A549 (cell line): ENCODE data around the gene RTN4RL1. TPM values are rescaled to one million over a fixed set of nuclear protein-coding genes. Genes with fewer than 3 reads are reported as not detected.

Experiments
- ATAC-seq, 2 experiments: fragments of 200-7000 bp in 1 of 2; fragments of >200 bp in 1 of 2; cut with Nextera tagmentation in 1 of 2; cut with Tn5 transposase in 1 of 2; 3 replicates each; pipeline versions ENCODE4 v1.8.0 to v1.9.1; 2018 to 2020; ENCODE audit warnings: mild to moderate bottlenecking in 1 of 2, moderate library complexity in 1 of 2
- CTCF ChIA-PET: fragments of 300-600 bp; sonication (Branson Sonifier 250); formaldehyde crosslinking; extraction: SDS; loops from one replicate; lab custom pipeline; 2021; ENCODE audit warnings: antibody characterized with exemption, inconsistent platforms; lab: Yijun Ruan, JAX
- POLR2A ChIA-PET: fragments of 350-600 bp; formaldehyde crosslinking; extraction: SDS; loops from one replicate; lab custom pipeline; 2021; ENCODE audit warnings: antibody characterized with exemption, inconsistent platforms; lab: Yijun Ruan, JAX
- DNase-seq, 2 experiments: peaks; one replicate each; pipeline versions ENCODE4 v3.0.0 to v3.0.0-alpha.2; 2011 to 2016; ENCODE audit warnings: low read depth in 1 of 2, low spot score in 1 of 2
- FAIRE-seq: peaks from 2 replicates; lab custom pipeline; 2011; peaks lifted over from hg19 to GRCh38; lab: Jason Lieb, UNC
- H3K27ac ChIP-seq, 2 experiments: fragments of >200 bp; sonication (Bioruptor Twin); formaldehyde crosslinking; 3 replicates each; pipeline ENCODE4 v1.5.1; 2016 to 2017
- H3K4me1 ChIP-seq: fragments of >200 bp; sonication (Bioruptor Twin); formaldehyde crosslinking; 3 replicates; pipeline ENCODE4 v1.6.1; 2016
- H3K4me2 ChIP-seq: fragments of >200 bp; sonication (Bioruptor Twin); formaldehyde crosslinking; 3 replicates; pipeline ENCODE4 v1.6.1; 2016
- H3K4me3 ChIP-seq: fragments of >200 bp; sonication (Bioruptor Twin); formaldehyde crosslinking; 3 replicates; pipeline ENCODE4 v1.5.1; 2016
- H3K9me3 ChIP-seq: fragments of >200 bp; sonication (Bioruptor Twin); formaldehyde crosslinking; 3 replicates; pipeline ENCODE4 v1.6.1; 2016
- BHLHE40 ChIP-seq: IDR thresholded peaks from 2 replicates; pipeline ENCODE4 v1.6.1; 2012; ENCODE audit warnings: low read depth, low read length, inconsistent platforms
- CEBPB ChIP-seq, 2 experiments: fragments of >200 bp in 1 of 2; sonication (Bioruptor Twin) in 1 of 2; formaldehyde crosslinking in 1 of 2; IDR thresholded peaks; 2 replicates each; pipeline ENCODE4 v1.6.1; 2012 to 2016
- CHD2 ChIP-seq: fragments of 150-350 bp; IDR thresholded peaks from 2 replicates; pipeline ENCODE4 v1.6.1; 2014; ENCODE audit warnings: low read length; ENCODE audit not compliant: partially characterized antibody
- CHD4 ChIP-seq: fragments of 200-600 bp; sonication (generic); IDR thresholded peaks from 2 replicates; pipeline ENCODE4 v1.6.1; 2016; ENCODE audit warnings: antibody characterized with exemption, mild to moderate bottlenecking, borderline replicate concordance
- EP300 ChIP-seq, 2 experiments: fragments of >200 bp; sonication (Bioruptor Twin); formaldehyde crosslinking; IDR thresholded peaks; 2 replicates in 1 of 2; 3 replicates in 1 of 2; pipeline ENCODE4 v1.6.1; 2016 to 2017
- ESRRA ChIP-seq: fragments of 150-350 bp; IDR thresholded peaks from 2 replicates; pipeline ENCODE4 v1.6.1; 2014; ENCODE audit warnings: mild to moderate bottlenecking, low read length, borderline replicate concordance
- FOSB ChIP-seq: fragments of 250-450 bp; sonication (Bioruptor Pico); IDR thresholded peaks from 2 replicates; pipeline ENCODE4 v1.5.0; 2020; ENCODE audit warnings: mild to moderate bottlenecking, moderate library complexity
- HDAC2 ChIP-seq: fragments of 200-600 bp; sonication (generic); IDR thresholded peaks from 2 replicates; pipeline ENCODE4 v1.6.1; 2016
- HEYL ChIP-seq: fragments of 250-450 bp; sonication (Bioruptor Pico); IDR thresholded peaks from 2 replicates; pipeline ENCODE4 v1.8.0; 2021; ENCODE audit warnings: mild to moderate bottlenecking, moderate library complexity
- HMGXB4 ChIP-seq: fragments of 250-450 bp; sonication (Bioruptor Pico); IDR thresholded peaks from 2 replicates; pipeline ENCODE4 v1.5.0; 2021; ENCODE audit warnings: mild to moderate bottlenecking, moderate library complexity, borderline replicate concordance
- JUNB ChIP-seq: fragments of >200 bp; sonication (Bioruptor Twin); formaldehyde crosslinking; IDR thresholded peaks from 2 replicates; pipeline ENCODE4 v1.6.1; 2016
- KDM1A ChIP-seq: fragments of 200-600 bp; sonication (generic); IDR thresholded peaks from 2 replicates; pipeline ENCODE4 v1.6.1; 2016; ENCODE audit warnings: low read depth, mild to moderate bottlenecking
- KDM5A ChIP-seq: fragments of 200-600 bp; sonication (generic); IDR thresholded peaks from 2 replicates; pipeline ENCODE4 v1.6.1; 2016; ENCODE audit warnings: antibody characterized with exemption, mild to moderate bottlenecking
- MAFK ChIP-seq: fragments of 450-650 bp; IDR thresholded peaks from 2 replicates; pipeline ENCODE4 v1.6.1; 2014; ENCODE audit not compliant: partially characterized antibody
- MAX ChIP-seq: IDR thresholded peaks from 2 replicates; pipeline ENCODE4 v1.6.1; 2012
- MAZ ChIP-seq: fragments of 150-350 bp; IDR thresholded peaks from 2 replicates; pipeline ENCODE4 v1.6.1; 2014; ENCODE audit warnings: antibody characterized with exemption, low read depth, low read length, borderline replicate concordance
- MYC ChIP-seq: IDR thresholded peaks from 2 replicates; pipeline ENCODE4 v1.6.1; 2012; ENCODE audit warnings: mild to moderate bottlenecking, inconsistent platforms, low read length, improper control_type of control experiment, borderline replicate concordance
- NPAS2 ChIP-seq: fragments of 250-450 bp; sonication (Bioruptor Pico); IDR thresholded peaks from 2 replicates; pipeline ENCODE4 v1.8.0; 2022; ENCODE audit warnings: mild to moderate bottlenecking, moderate library complexity, borderline replicate concordance
- NR3C1 ChIP-seq: fragments of >200 bp; sonication (Bioruptor Twin); formaldehyde crosslinking; IDR thresholded peaks from 3 replicates; pipeline ENCODE4 v1.6.1; 2017
- POLR2A ChIP-seq: IDR thresholded peaks from 2 replicates; pipeline ENCODE4 v1.6.1; 2012; ENCODE audit warnings: mild to moderate bottlenecking, low read length
- SMC3 ChIP-seq: fragments of >200 bp; sonication (Bioruptor Twin); formaldehyde crosslinking; IDR thresholded peaks from 3 replicates; pipeline ENCODE4 v1.6.1; 2018; ENCODE audit warnings: inconsistent platforms
- SREBF2 ChIP-seq: fragments of 450-650 bp; IDR thresholded peaks from 2 replicates; pipeline ENCODE4 v1.6.1; 2014; ENCODE audit warnings: mild to moderate bottlenecking, moderate library complexity
- ZC3H11A ChIP-seq: fragments of 450-650 bp; IDR thresholded peaks from 2 replicates; pipeline ENCODE4 v1.6.1; 2014; ENCODE audit warnings: antibody characterized with exemption, mild to moderate bottlenecking
- WGBS: methylation state at CpG from one replicate; pipeline ENCODE4 v1.1.6; 2017; ENCODE audit errors: missing lambda C conversion rate; 5-methylcytosine and 5-hydroxymethylcytosine counted together
- polyA plus RNA-seq, 4 experiments: library from polyadenylated mRNA; depleted of rRNA in 3 of 4; stranded (reverse); fragments of >200 nt; fragmentation: RNase III in 1 of 4; extraction: RNeasy Plus Mini Kit Qiagen cat#74134 plus additional on column Dnase treatment in 1 of 4; gene quantifications; 2 replicates in 3 of 4; 3 replicates in 1 of 4; pipeline ENCODE4 v1.2.3, GENCODE V29; 2011 to 2017
- TF ChIP-seq, protein P1 (sequence below): fragments of 150-350 bp; IDR thresholded peaks from 2 replicates; pipeline ENCODE4 v1.6.1; 2014; ENCODE audit warnings: low read depth, mild to moderate bottlenecking, low read length
- TF ChIP-seq, protein P2 (sequence below): IDR thresholded peaks from 2 replicates; pipeline ENCODE4 v1.6.1; 2012

Gene RTN4RL1
- polyA plus RNA-seq, 2 of the 4 experiments (the other 2 are of a cell fraction) = 0.39 to 1.5 TPM

DNA sequence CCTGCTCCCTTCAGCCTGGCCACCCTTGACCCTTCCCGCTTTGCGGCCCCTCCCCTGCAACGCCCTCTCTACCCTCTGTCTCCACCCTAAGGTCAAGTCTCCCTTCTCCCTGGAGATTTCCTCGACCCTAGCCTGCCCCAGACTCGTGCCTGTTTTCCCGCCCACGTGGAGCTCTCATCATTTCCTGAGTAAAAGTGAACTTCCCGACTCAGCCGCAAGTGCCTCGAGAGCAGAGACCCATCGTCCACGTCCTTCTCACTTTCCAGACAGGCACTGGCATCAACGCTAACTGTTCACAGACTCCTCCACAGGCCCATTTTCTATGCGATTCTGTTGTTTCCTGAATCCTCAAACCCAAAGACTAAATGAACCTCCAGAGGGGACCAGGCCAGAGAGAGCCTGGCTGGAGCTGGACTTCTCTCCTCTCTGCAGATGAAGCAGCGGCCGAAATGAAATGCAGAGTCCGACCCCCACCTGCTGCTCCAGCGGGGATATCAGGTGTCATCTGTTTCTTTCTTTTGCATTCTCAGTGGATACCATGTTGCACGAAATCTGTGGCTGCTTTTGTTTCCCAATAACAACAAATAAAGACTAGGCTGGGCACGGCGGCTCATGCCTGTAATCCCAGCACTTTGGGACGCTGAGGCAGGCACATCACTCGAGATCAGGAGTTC lies 52.5 kb downstream of the RTN4RL1 start:
- POLR2A ChIA-PET = no interaction called here
- H3K4me3 ChIP-seq = no peak overlapping the region
- no peak for ATAC-seq
- H3K4me2 ChIP-seq = no peak overlapping the region
- no peaks in the 10 kb centered on the region for H3K4me1 ChIP-seq
- 76% methylated on average over 23 of the region's 23 CpGs for WGBS
- no peak overlapping the region for H3K27ac ChIP-seq
- DNase-seq = no peak
- TF ChIP-seq SMC3 (no peak), CHD4 (no peak), MYC (no peak)
- peaks cover 5% of the 10 kb centered on the region; the same call in 1 of the 3 replicates for H3K9me3 ChIP-seq
- CTCF ChIA-PET = interaction anchor here (0.6 to 4.8 kb wide), 6 partner anchors 10 to 90 kb away, joined by 3 to 32 read pairs (median 3); partner anchors contain the start of gene RTN4RL1
- no peak for FAIRE-seq

DNA sequence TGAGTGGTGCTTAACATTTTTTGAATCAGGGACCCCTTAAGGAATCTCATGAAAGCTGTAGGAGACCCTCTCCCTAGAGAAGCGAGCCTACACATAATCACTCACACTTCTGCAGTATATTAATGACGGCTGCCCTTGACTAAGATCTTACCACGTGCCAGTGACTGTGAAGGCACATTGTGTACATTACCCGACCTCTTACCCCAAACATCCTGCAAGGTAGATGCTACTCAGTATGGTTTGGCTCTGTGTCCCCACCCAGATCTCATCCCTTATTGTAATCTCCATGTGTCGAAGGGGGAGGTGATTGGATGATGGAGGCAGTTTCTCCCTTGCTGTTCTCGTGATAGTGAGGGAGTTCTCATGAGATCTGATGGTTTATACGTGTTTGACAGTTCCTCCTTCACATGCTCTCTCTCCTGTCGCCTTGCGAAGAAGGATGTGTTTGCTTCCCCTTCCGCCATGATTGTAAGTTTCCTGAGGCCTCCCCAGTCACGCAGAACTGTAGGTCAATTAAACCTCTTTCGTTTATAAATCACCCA lies 54.2 kb downstream of the RTN4RL1 start:
- peak; percentile 78 for FAIRE-seq
- H3K4me3 ChIP-seq = no peak overlapping the region
- peaks cover 5% of the 10 kb centered on the region; the same call in 1 of the 3 replicates for H3K9me3 ChIP-seq
- POLR2A ChIA-PET = no interaction called here
- TF ChIP-seq FOSB (no peak), HDAC2 (no peak), NPAS2 (no peak), BHLHE40 (no peak), MAFK (no peak), CEBPB (IDR thresholded peaks at IDR 0.05) (no peak), MAZ (no peak), KDM1A (no peak)
- TF ChIP-seq, protein P1, sequence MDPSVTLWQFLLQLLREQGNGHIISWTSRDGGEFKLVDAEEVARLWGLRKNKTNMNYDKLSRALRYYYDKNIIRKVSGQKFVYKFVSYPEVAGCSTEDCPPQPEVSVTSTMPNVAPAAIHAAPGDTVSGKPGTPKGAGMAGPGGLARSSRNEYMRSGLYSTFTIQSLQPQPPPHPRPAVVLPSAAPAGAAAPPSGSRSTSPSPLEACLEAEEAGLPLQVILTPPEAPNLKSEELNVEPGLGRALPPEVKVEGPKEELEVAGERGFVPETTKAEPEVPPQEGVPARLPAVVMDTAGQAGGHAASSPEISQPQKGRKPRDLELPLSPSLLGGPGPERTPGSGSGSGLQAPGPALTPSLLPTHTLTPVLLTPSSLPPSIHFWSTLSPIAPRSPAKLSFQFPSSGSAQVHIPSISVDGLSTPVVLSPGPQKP = no peak
- H3K4me2 ChIP-seq = no peak overlapping the region
- ATAC-seq = no peak
- DNase-seq = no peak
- CTCF ChIA-PET = interaction anchor here (0.9 to 2.6 kb wide), 3 partner anchors 12 to 55 kb away, joined by 3 to 8 read pairs (median 3); no protein-coding TSS in a partner anchor
- whole genome bisulfite sequencing = 66% methylated on average over 12 of the region's 12 CpGs
- no peak overlapping the region for H3K27ac ChIP-seq
- H3K4me1 ChIP-seq = no peaks in the 10 kb centered on the region

GRCh38 chr17:1969712-1970111 lies 55.4 kb downstream of the RTN4RL1 start:
- H3K4me2 ChIP-seq = no peak overlapping the region
- no peaks in the 10 kb centered on the region for H3K4me1 ChIP-seq
- no peak overlapping the region for H3K4me3 ChIP-seq
- H3K27ac ChIP-seq = no peak overlapping the region
- no peak for FAIRE-seq
- no peak for DNase-seq
- no peak for ATAC-seq
- peaks cover 5% of the 10 kb centered on the region; the same call in 1 of the 3 replicates for H3K9me3 ChIP-seq
- TF ChIP-seq SREBF2 (no peak), HMGXB4 (no peak), SMC3 (no peak), JUNB (no peak), ZC3H11A (no peak), NR3C1 (no peak), MAX (no peak), POLR2A (no peak), KDM5A (no peak), CHD2 (no peak), HEYL (CRISPR knock-in tag) (no peak), BHLHE40 (no peak), EP300 (IDR thresholded peaks at IDR 0.05) (no peak), CEBPB (IDR thresholded peaks at IDR 0.05) (no peak), ESRRA (no peak), HDAC2 (no peak)
- TF ChIP-seq, protein P2, sequence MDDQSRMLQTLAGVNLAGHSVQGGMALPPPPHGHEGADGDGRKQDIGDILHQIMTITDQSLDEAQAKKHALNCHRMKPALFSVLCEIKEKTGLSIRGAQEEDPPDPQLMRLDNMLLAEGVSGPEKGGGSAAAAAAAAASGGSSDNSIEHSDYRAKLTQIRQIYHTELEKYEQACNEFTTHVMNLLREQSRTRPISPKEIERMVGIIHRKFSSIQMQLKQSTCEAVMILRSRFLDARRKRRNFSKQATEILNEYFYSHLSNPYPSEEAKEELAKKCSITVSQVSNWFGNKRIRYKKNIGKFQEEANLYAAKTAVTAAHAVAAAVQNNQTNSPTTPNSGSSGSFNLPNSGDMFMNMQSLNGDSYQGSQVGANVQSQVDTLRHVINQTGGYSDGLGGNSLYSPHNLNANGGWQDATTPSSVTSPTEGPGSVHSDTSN = no peak
- POLR2A ChIA-PET = no interaction called here
- CTCF ChIA-PET = interaction anchor here (0.6 to 2.6 kb wide), 5 partner anchors 9 to 820 kb away, joined by 3 to 8 read pairs (median 3); partner anchors contain the start of gene DPH1
- 75% methylated on average over 5 of the region's 5 CpGs for WGBS
